Fibroblast of peridontal ligament (primary cell): Measurements from ENCODE around the gene PCLO.
"Not testable (repeated sequence)": the region's sequence is repeated elsewhere in the genome, so short reads cannot be mapped to it uniquely, and the experiment has no call there.

Experiments
- DNase-seq: peaks from one replicate; pipeline ENCODE4 v3.0.0-alpha.2; 2010; ENCODE audit errors: extremely low read depth

PCLO gene

GRCh38 chr7:82964150-82964882 is 198.4 kb downstream of the PCLO start:
- DNase-seq, result no peak

GRCh38 chr7:82961240-82961639 is 201.4 kb downstream of the PCLO start:
- no peak for DNase-seq

GRCh38 chr7:82959528-82959927 is 203.2 kb downstream of the PCLO start:
- DNase-seq, result no peak

GRCh38 chr7:82957521-82957920 is 205.2 kb downstream of the PCLO start:
- no peak for DNase-seq

- DNase-seq, result no peak
These were observed 209.2 kb downstream of the PCLO start for GRCh38 chr7:82953324-82954027.

GRCh38 chr7:82950436-82950835 is 212.2 kb downstream of the PCLO start:
- no peak for DNase-seq

GRCh38 chr7:82945480-82945879 is 217.2 kb downstream of the PCLO start:
- DNase-seq, result no peak

- no peak for DNase-seq
These were observed 217.6 kb downstream of the PCLO start for GRCh38 chr7:82945056-82945455.

- DNase-seq, result no peak
These were observed 230.2 kb downstream of the PCLO start for GRCh38 chr7:82932516-82932915.

- DNase-seq, result no peak
These were observed 236.2 kb downstream of the PCLO start for GRCh38 chr7:82926477-82926876.

- DNase-seq, result no peak
These were observed 237.4 kb downstream of the PCLO start for GRCh38 chr7:82925331-82925730.

GRCh38 chr7:82906502-82906901 is 256.2 kb downstream of the PCLO start:
- DNase-seq, result no peak

- DNase-seq, result no peak
These were observed 257.8 kb downstream of the PCLO start for GRCh38 chr7:82904871-82905270.

GRCh38 chr7:82901098-82901497 is 261.6 kb downstream of the PCLO start:
- DNase-seq, result not testable (repeated sequence)

GRCh38 chr7:82897500-82897899 is 265.2 kb downstream of the PCLO start:
- no peak for DNase-seq

- DNase-seq, result not testable (repeated sequence)
These were observed 268.3 kb downstream of the PCLO start for GRCh38 chr7:82894341-82894740.

GRCh38 chr7:82886324-82886723 is 276.4 kb downstream of the PCLO start:
- DNase-seq, result no peak

GRCh38 chr7:82865856-82866255 is 296.8 kb downstream of the PCLO start:
- no peak for DNase-seq

GRCh38 chr7:82859106-82859850 is 303.4 kb downstream of the PCLO start:
- DNase-seq, result no peak

GRCh38 chr7:82851121-82851520 is 311.6 kb downstream of the PCLO start:
- no peak for DNase-seq

- DNase-seq, result no peak
These were observed 320.9 kb downstream of the PCLO start for GRCh38 chr7:82841828-82842227.

GRCh38 chr7:82840061-82840460 is 322.6 kb downstream of the PCLO start:
- no peak for DNase-seq

GRCh38 chr7:82839555-82839954 is 323.1 kb downstream of the PCLO start:
- no peak for DNase-seq
